HL-60 (cell line): ENCODE data around the gene TM4SF18.

ENCODE experiments used
- CTCF ChIP-seq: IDR thresholded peaks from one replicate; pipeline ENCODE4 v1.5.1; 2011; ENCODE audit warnings: low read length, control low read depth, inconsistent platforms; ENCODE audit not compliant: insufficient read depth
- GABPA ChIP-seq: IDR thresholded peaks from 2 replicates; pipeline ENCODE4 v1.6.1; 2012; ENCODE audit warnings: low read depth
- POLR2AphosphoS5 ChIP-seq: IDR thresholded peaks from 2 replicates; pipeline ENCODE4 v1.6.1; 2012; ENCODE audit warnings: low read depth
- SPI1 ChIP-seq: IDR thresholded peaks from 2 replicates; pipeline ENCODE4 v1.6.1; 2012; ENCODE audit warnings: low read depth, mild to moderate bottlenecking, borderline replicate concordance

GRCh38 chr3:149332771-149333170, 665 bp downstream of the TM4SF18 start:
- TF ChIP-seq GABPA: no peak
- TF ChIP-seq CTCF: no peak
- TF ChIP-seq SPI1: no peak
- no peak for TF ChIP-seq POLR2AphosphoS5
